Neural cell (in vitro differentiated cells): ENCODE measurements around the gene RFX3. TPM values are rescaled to one million over a fixed set of nuclear protein-coding genes. Genes with fewer than 3 reads are reported as not detected.

Source experiments
- H2AFZ ChIP-seq: fragments of 200-600, 300-800 bp; sonication (generic), shearing (Covaris generic); 2 replicates; pipeline ENCODE4 v1.6.0; 2014; ENCODE audit warnings: low read depth, mild to moderate bottlenecking, antibody characterized with exemption, low read length, moderate library complexity
- H3F3A ChIP-seq: fragments of 200-600 bp; shearing (Covaris generic); 2 replicates; pipeline ENCODE4 v1.6.1; 2016; ENCODE audit warnings: mild to moderate bottlenecking, moderate library complexity, mixed read lengths, antibody characterized with exemption, low read length; ENCODE audit not compliant: insufficient read depth, poor library complexity, severe bottlenecking
- H3K27ac ChIP-seq: fragments of 200-600, 300-800 bp; sonication (generic), shearing (Covaris generic); 2 replicates; pipeline ENCODE4 v1.5.1; 2014; ENCODE audit warnings: mild to moderate bottlenecking, low read length, moderate library complexity
- H3K27me3 ChIP-seq: fragments of 300-800, 200-600 bp; sonication (generic), shearing (Covaris generic); 2 replicates; pipeline ENCODE4 v1.6.0; 2014; ENCODE audit warnings: mild to moderate bottlenecking, low read depth, low read length, moderate library complexity; ENCODE audit not compliant: insufficient read depth
- H3K36me3 ChIP-seq: fragments of 300-800, 200-600 bp; sonication (generic), shearing (Covaris generic); 2 replicates; pipeline ENCODE4 v1.5.1; 2014; ENCODE audit warnings: mild to moderate bottlenecking, antibody characterized with exemption, low read length, moderate library complexity; ENCODE audit not compliant: insufficient read depth
- H3K4me2 ChIP-seq: fragments of 300-800, 200-600 bp; sonication (generic), shearing (Covaris generic); 2 replicates; pipeline ENCODE4 v1.6.0; 2014; ENCODE audit warnings: mild to moderate bottlenecking, low read length
- H3K4me3 ChIP-seq: fragments of 300-800, 200-600 bp; sonication (generic), shearing (Covaris generic); 2 replicates; pipeline ENCODE4 v1.5.1; 2014; ENCODE audit warnings: mild to moderate bottlenecking, low read length, moderate library complexity
- H3K79me2 ChIP-seq: fragments of 200-600 bp; shearing (Covaris generic); replicated peaks from 2 replicates; pipeline ENCODE4 v1.6.0; 2014; ENCODE audit warnings: mild to moderate bottlenecking, low read length, moderate library complexity; ENCODE audit not compliant: insufficient read depth
- H3K9ac ChIP-seq: fragments of 300-800, 200-600 bp; sonication (generic), shearing (Covaris generic); 2 replicates; pipeline ENCODE4 v1.6.1; 2016; ENCODE audit warnings: mild to moderate bottlenecking, low read length, mixed read lengths
- H3K9me2 ChIP-seq: fragments of 200-600 bp; shearing (Covaris generic); 2 replicates; pipeline ENCODE4 v1.6.1; 2016; ENCODE audit warnings: mild to moderate bottlenecking, low read length, mixed read lengths; ENCODE audit not compliant: insufficient read depth
- H3K9me3 ChIP-seq: fragments of 200-600, 300-800 bp; sonication (generic), shearing (Covaris generic); 2 replicates; pipeline ENCODE4 v1.6.1; 2016; ENCODE audit warnings: mild to moderate bottlenecking, mixed run types, low read length, moderate library complexity, mixed read lengths
- H4K20me1 ChIP-seq: fragments of 200-600 bp; shearing (Covaris generic); 2 replicates; pipeline ENCODE4 v1.6.1; 2016; ENCODE audit warnings: mild to moderate bottlenecking, mixed run types; ENCODE audit not compliant: insufficient read depth
- CTCF ChIP-seq: fragments of 450-650 bp; IDR thresholded peaks from 2 replicates; pipeline ENCODE4 v1.5.1; 2014; ENCODE audit warnings: antibody characterized with exemption, mild to moderate bottlenecking, moderate library complexity; ENCODE audit not compliant: poor library complexity, severe bottlenecking
- EP300 ChIP-seq: fragments of 450-650 bp; conservative IDR thresholded peaks from 2 replicates; pipeline ENCODE4 v1.6.1; 2014; ENCODE audit warnings: antibody characterized with exemption, mild to moderate bottlenecking, moderate library complexity; ENCODE audit not compliant: poor library complexity, severe bottlenecking
- EZH2 ChIP-seq: fragments of 200-600, 300-800 bp; shearing (Covaris generic), sonication (generic); IDR thresholded peaks from 2 replicates; pipeline ENCODE4 v1.6.1; 2014; ENCODE audit warnings: antibody characterized with exemption, low read length, borderline replicate concordance, mild to moderate bottlenecking; ENCODE audit not compliant: insufficient read depth, poor library complexity, severe bottlenecking
- MXI1 ChIP-seq: fragments of 450-650 bp; conservative IDR thresholded peaks from 2 replicates; pipeline ENCODE4 v1.6.1; 2014; ENCODE audit warnings: antibody characterized with exemption, mild to moderate bottlenecking; ENCODE audit not compliant: poor library complexity, severe bottlenecking
- RAD21 ChIP-seq: fragments of 450-650 bp; conservative IDR thresholded peaks from 2 replicates; pipeline ENCODE4 v1.6.1; 2014; ENCODE audit warnings: antibody characterized with exemption, mild to moderate bottlenecking, moderate library complexity
- REST ChIP-seq: IDR thresholded peaks from 2 replicates; pipeline ENCODE4 v1.6.1; 2012; ENCODE audit warnings: borderline replicate concordance
- SMC3 ChIP-seq: fragments of 450-650 bp; conservative IDR thresholded peaks from 2 replicates; pipeline ENCODE4 v1.6.1; 2014; ENCODE audit warnings: antibody characterized with exemption, mild to moderate bottlenecking, moderate library complexity; ENCODE audit not compliant: poor library complexity
- TAF1 ChIP-seq: IDR thresholded peaks from 2 replicates; pipeline ENCODE4 v1.6.1; 2012; ENCODE audit warnings: low read depth
- polyA plus RNA-seq: library from polyadenylated mRNA; depleted of rRNA; stranded (reverse); fragments of >200 nt; gene quantifications from 2 replicates; pipeline ENCODE4 v1.2.3, GENCODE V29; 2014

RFX3 gene
- polyA plus RNA-seq, 1 donor from 2014 or later, result 27.6 TPM

DNA sequence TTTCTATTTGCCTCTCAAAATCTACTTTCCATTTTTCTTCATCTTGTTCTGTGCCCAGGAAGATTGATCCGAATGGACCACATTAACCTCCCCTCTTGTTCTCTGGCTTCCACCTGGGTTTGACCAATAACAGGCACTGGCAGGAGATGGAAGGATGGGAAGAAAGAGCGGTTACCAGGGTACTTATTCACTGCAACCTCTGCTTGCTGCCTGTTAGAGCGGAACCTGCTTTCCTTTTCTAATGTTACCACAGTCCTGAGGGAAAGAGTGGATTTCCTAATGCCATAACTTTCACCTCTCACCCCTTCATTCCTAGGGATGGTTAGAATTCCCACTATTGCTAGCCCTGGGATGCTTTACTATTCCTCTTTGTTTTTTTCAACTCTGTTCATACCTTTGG lies 262.1 kb downstream of the RFX3 start:
- no peak overlapping the region for H3K4me2 ChIP-seq
- H3K4me3 ChIP-seq, result no peak overlapping the region

GRCh38 chr9:3262826-3263529 lies 262.8 kb downstream of the RFX3 start:
- no peaks in the 10 kb centered on the region for H3K79me2 ChIP-seq
- H3K4me2 ChIP-seq, result no peak overlapping the region
- H4K20me1 ChIP-seq, result no peaks in the 10 kb centered on the region
- no peaks in the 10 kb centered on the region for H3K27me3 ChIP-seq
- no peak overlapping the region for H3K9ac ChIP-seq
- no peak overlapping the region for H3K4me3 ChIP-seq
- no peaks in the 10 kb centered on the region for H3F3A ChIP-seq
- H2AFZ ChIP-seq, result no peak overlapping the region
- no peaks in the 10 kb centered on the region for H3K9me3 ChIP-seq
- no peaks in the 10 kb centered on the region for H3K9me2 ChIP-seq
- no peak overlapping the region for H3K27ac ChIP-seq
- H3K36me3 ChIP-seq, result peaks cover 6% of the 10 kb centered on the region
- TF ChIP-seq TAF1 (no peak), EP300 (no peak), SMC3 (no peak), RAD21 (no peak), EZH2 (no peak), MXI1 (no peak), CTCF (no peak)

More for the DNA sequence above, 262.1 kb downstream of the RFX3 start:
- Histone ChIP-seq H3K9me3 (no peaks in the 10 kb centered on the region), H3K27me3 (no peaks in the 10 kb centered on the region), H3F3A (no peaks in the 10 kb centered on the region), H3K36me3 (peaks cover 6% of the 10 kb centered on the region), H2AFZ (no peak overlapping the region), H3K27ac (no peak overlapping the region), H3K9me2 (no peaks in the 10 kb centered on the region), H4K20me1 (no peaks in the 10 kb centered on the region), H3K9ac (no peak overlapping the region), H3K79me2 (no peaks in the 10 kb centered on the region)
- TF ChIP-seq EZH2, result no peak
- no peak for TF ChIP-seq RAD21
- TF ChIP-seq EP300, result no peak
- no peak for TF ChIP-seq REST
- TF ChIP-seq CTCF, result no peak
- TF ChIP-seq MXI1, result no peak
